T-helper 17 cell (primary cell): ENCODE data around the gene RAI1. TPM values are rescaled to one million over a fixed set of nuclear protein-coding genes. Genes with fewer than 3 reads are reported as not detected.

Experiments used
- ATAC-seq: fragments of 150-1000 bp; cut with Tn5 transposase; 2 replicates; pipeline ENCODE4 v1.10.0; 2021; ENCODE audit warnings: mild to moderate bottlenecking, moderate library complexity
- DNase-seq, 3 donors: peaks; one replicate each; pipeline versions ENCODE4 v3.0.0 to v3.0.0-alpha.2; 2020 to 2021
- H3K9me3 ChIP-seq: one replicate; pipeline ENCODE4 v1.7.0; 2013; ENCODE audit warnings: low read length, mild to moderate bottlenecking; ENCODE audit not compliant: control insufficient read depth, poor library complexity, severe bottlenecking
- H3K27ac Mint-ChIP-seq: one replicate; pipeline ENCODE4 v1.8.0; 2022; ENCODE audit warnings: mild to moderate bottlenecking, moderate library complexity, mixed read lengths
- H3K27me3 Mint-ChIP-seq: one replicate; pipeline ENCODE4 v1.8.0; 2022; ENCODE audit warnings: mixed read lengths
- H3K36me3 Mint-ChIP-seq: one replicate; pipeline ENCODE4 v1.8.0; 2022; ENCODE audit warnings: low read depth, mixed read lengths
- H3K4me1 Mint-ChIP-seq: one replicate; pipeline ENCODE4 v1.8.0; 2022; ENCODE audit warnings: mild to moderate bottlenecking, mixed read lengths
- H3K4me3 Mint-ChIP-seq: one replicate; pipeline ENCODE4 v1.8.0; 2022; ENCODE audit warnings: mild to moderate bottlenecking, moderate library complexity, mixed read lengths
- total RNA-seq, 4 donors: library from RNA in 2 of 4; stranded (reverse) in 2 of 4; gene quantifications; one replicate each; pipeline ENCODE4 v1.2.3 and lab custom pipeline; 2022 to 2026

Gene RAI1
- total RNA-seq, 2 donors from 2014 or later, result 18.4 to 18.6 TPM

- Mint-ChIP-seq H3K27me3 (no peaks in the 10 kb centered on the region), H3K27ac (no peak overlapping the region), H3K4me3 (no peak overlapping the region), H3K4me1 (peaks cover 45% of the 10 kb centered on the region), H3K36me3 (peaks cover 2% of the 10 kb centered on the region)
- ATAC-seq, result no peak
- no peaks in the 10 kb centered on the region for H3K9me3 ChIP-seq
- no peak for DNase-seq
Observed at GRCh38 chr17:17831208-17832031, 150.2 kb downstream of the RAI1 start.

- peaks cover 42% of the 10 kb centered on the region for H3K4me1 Mint-ChIP-seq
- H3K36me3 Mint-ChIP-seq, result peaks cover 2% of the 10 kb centered on the region
- H3K4me3 Mint-ChIP-seq, result no peak overlapping the region
- no peak overlapping the region for H3K27ac Mint-ChIP-seq
- H3K9me3 ChIP-seq, result no peaks in the 10 kb centered on the region
- DNase-seq (no peak), ATAC-seq (no peak)
- no peaks in the 10 kb centered on the region for H3K27me3 Mint-ChIP-seq
Observed at GRCh38 chr17:17832032-17832363, 150.7 kb downstream of the RAI1 start.

- no peaks in the 10 kb centered on the region for H3K9me3 ChIP-seq
- ATAC-seq (no peak), DNase-seq (no peak)
- Mint-ChIP-seq H3K36me3 (peaks cover 2% of the 10 kb centered on the region), H3K4me3 (peak overlapping the region; percentile 91), H3K27ac (peak overlapping the region; percentile 98), H3K27me3 (no peaks in the 10 kb centered on the region), H3K4me1 (peaks cover 43% of the 10 kb centered on the region)
Observed at GRCh38 chr17:17833658-17834357, 152.6 kb downstream of the RAI1 start.

GRCh38 chr17:17834974-17835373, 153.7 kb downstream of the RAI1 start:
- Mint-ChIP-seq H3K4me3 (peak overlapping the region; percentile 91), H3K4me1 (peaks cover 44% of the 10 kb centered on the region), H3K36me3 (peaks cover 2% of the 10 kb centered on the region), H3K27ac (peak overlapping the region; percentile 98), H3K27me3 (no peaks in the 10 kb centered on the region)
- no peaks in the 10 kb centered on the region for H3K9me3 ChIP-seq
- ATAC-seq (no peak), DNase-seq (no peak)

GRCh38 chr17:17835415-17836249, 154.4 kb downstream of the RAI1 start:
- ATAC-seq (no peak), DNase-seq (no peak)
- Mint-ChIP-seq H3K27ac (peak overlapping the region; percentile 98), H3K36me3 (peaks cover 2% of the 10 kb centered on the region), H3K27me3 (no peaks in the 10 kb centered on the region), H3K4me1 (peaks cover 44% of the 10 kb centered on the region), H3K4me3 (peak overlapping the region; percentile 91)
- H3K9me3 ChIP-seq, result no peaks in the 10 kb centered on the region

GRCh38 chr17:17836250-17836817, 155.1 kb downstream of the RAI1 start:
- peak; percentile 79 for ATAC-seq
- H3K4me1 Mint-ChIP-seq, result peaks cover 48% of the 10 kb centered on the region
- peaks cover 2% of the 10 kb centered on the region for H3K36me3 Mint-ChIP-seq
- H3K4me3 Mint-ChIP-seq, result peak overlapping the region; percentile 91
- H3K9me3 ChIP-seq, result no peaks in the 10 kb centered on the region
- peak; percentile 91 to 97 (median 92) for DNase-seq
- H3K27me3 Mint-ChIP-seq, result no peaks in the 10 kb centered on the region
- H3K27ac Mint-ChIP-seq, result peak overlapping the region; percentile 98

GRCh38 chr17:17836818-17837379, 155.6 kb downstream of the RAI1 start, which contains the start of gene SREBF1:
Gene SREBF1, minus strand, starts transcription at chr17:17836986. Its CDS starts 169 bp downstream, at chr17:17836817.
- Mint-ChIP-seq H3K27me3 (no peaks in the 10 kb centered on the region), H3K4me1 (peaks cover 48% of the 10 kb centered on the region), H3K36me3 (peaks cover 2% of the 10 kb centered on the region), H3K4me3 (peak within 1 kb of the TSS; percentile 91), H3K27ac (peak within 1 kb of the TSS; percentile 98)
- peak; percentile 41 for ATAC-seq
- DNase-seq, result peak; percentile 54 to 61 (median 57)
- H3K9me3 ChIP-seq, result no peaks in the 10 kb centered on the region

GRCh38 chr17:17837380-17837821, 156.1 kb downstream of the RAI1 start:
- ATAC-seq, result no peak
- DNase-seq, result no peak
- Mint-ChIP-seq H3K36me3 (peaks cover under 1% of the 10 kb centered on the region), H3K4me1 (peaks cover 44% of the 10 kb centered on the region), H3K4me3 (peak overlapping the region; percentile 91), H3K27ac (peak overlapping the region; percentile 98), H3K27me3 (no peaks in the 10 kb centered on the region)
- no peaks in the 10 kb centered on the region for H3K9me3 ChIP-seq

GRCh38 chr17:17837966-17838962, 157.0 kb downstream of the RAI1 start:
- peaks cover 46% of the 10 kb centered on the region for H3K4me1 Mint-ChIP-seq
- ATAC-seq (no peak), DNase-seq (no peak)
- H3K9me3 ChIP-seq, result no peaks in the 10 kb centered on the region
- H3K4me3 Mint-ChIP-seq, result peak overlapping the region; percentile 91
- H3K27me3 Mint-ChIP-seq, result no peaks in the 10 kb centered on the region
- no peaks in the 10 kb centered on the region for H3K36me3 Mint-ChIP-seq
- H3K27ac Mint-ChIP-seq, result peak overlapping the region; percentile 98

- peaks cover 34% of the 10 kb centered on the region for H3K4me1 Mint-ChIP-seq
- ATAC-seq, result peak; percentile 74
Observed at GRCh38 chr17:17839791-17840707, 158.8 kb downstream of the RAI1 start.

More at GRCh38 chr17:17839791-17840707, 158.8 kb downstream of the RAI1 start:
- DNase-seq, result peak; percentile 73 to 85 (median 74)
- peak overlapping the region; percentile 80 for H3K4me3 Mint-ChIP-seq
- no peaks in the 10 kb centered on the region for H3K36me3 Mint-ChIP-seq
- peak overlapping the region; percentile 98 for H3K27ac Mint-ChIP-seq
- H3K9me3 ChIP-seq, result no peaks in the 10 kb centered on the region
- H3K27me3 Mint-ChIP-seq, result no peaks in the 10 kb centered on the region
